GM23338 (cell line): ENCODE data around the gene SLC25A40. TPM values are rescaled to one million over a fixed set of nuclear protein-coding genes. Genes with fewer than 3 reads are reported as not detected.

Experiments used
- ATAC-seq: fragments of 200-7000 bp; cut with Tn5 transposase; 3 replicates; pipeline ENCODE4 v1.9.1; 2020
- DNase-seq: peaks from one replicate; pipeline ENCODE4 v3.0.0-alpha.2; 2015; ENCODE audit warnings: low spot score
- H2AFZ ChIP-seq: fragments of 200-600 bp; sonication (generic); 2 replicates; pipeline ENCODE4 v1.8.0; 2016; ENCODE audit warnings: antibody characterized with exemption, mild to moderate bottlenecking, moderate library complexity
- H3F3A ChIP-seq: fragments of 200-600 bp; sonication (generic); replicated peaks from 2 replicates; pipeline ENCODE4 v1.8.0; 2017; ENCODE audit warnings: antibody characterized with exemption, mixed run types, low read depth
- H3K27ac ChIP-seq: fragments of 200-600 bp; sonication (generic); 2 replicates; pipeline ENCODE4 v1.6.1; 2016; ENCODE audit warnings: low read depth
- H3K27me3 ChIP-seq: fragments of 200-600 bp; sonication (generic); 2 replicates; pipeline ENCODE4 v1.8.0; 2016; ENCODE audit warnings: mild to moderate bottlenecking, mixed run types, moderate library complexity; ENCODE audit not compliant: insufficient read depth
- H3K36me3 ChIP-seq: fragments of 200-600 bp; sonication (generic); 2 replicates; pipeline ENCODE4 v1.8.0; 2016; ENCODE audit warnings: mild to moderate bottlenecking; ENCODE audit not compliant: insufficient read depth
- H3K4me1 ChIP-seq: fragments of 200-600 bp; sonication (generic); 2 replicates; pipeline ENCODE4 v1.8.0; 2016; ENCODE audit warnings: mild to moderate bottlenecking, moderate library complexity; ENCODE audit not compliant: insufficient read depth
- H3K4me2 ChIP-seq: fragments of 200-600 bp; sonication (generic); 2 replicates; pipeline ENCODE4 v1.7.1; 2017; ENCODE audit warnings: mixed run types
- H3K4me3 ChIP-seq: fragments of 200-600 bp; sonication (generic); 2 replicates; pipeline ENCODE4 v1.6.1; 2016; ENCODE audit warnings: mixed run types
- H3K79me2 ChIP-seq: fragments of 200-600 bp; sonication (generic); replicated peaks from 2 replicates; pipeline ENCODE4 v1.8.0; 2017; ENCODE audit warnings: mild to moderate bottlenecking; ENCODE audit not compliant: insufficient read depth
- H3K9me2 ChIP-seq: fragments of 200-600 bp; sonication (generic); 2 replicates; pipeline ENCODE4 v1.8.0; 2017; ENCODE audit not compliant: insufficient read depth
- H4K20me1 ChIP-seq: fragments of 200-600 bp; sonication (generic); replicated peaks from 2 replicates; pipeline ENCODE4 v1.8.0; 2017; ENCODE audit warnings: mild to moderate bottlenecking; ENCODE audit not compliant: insufficient read depth
- H3K27ac Mint-ChIP-seq: 2 replicates; pipeline ENCODE4 v1.8.0; 2020; ENCODE audit warnings: inconsistent platforms, mild to moderate bottlenecking, moderate library complexity, mixed read lengths
- H3K27me3 Mint-ChIP-seq: 3 replicates; pipeline ENCODE4 v1.8.0; 2022; ENCODE audit warnings: low read depth, mild to moderate bottlenecking, moderate library complexity, mixed read lengths, inconsistent platforms; ENCODE audit not compliant: insufficient read depth, poor library complexity
- H3K36me3 Mint-ChIP-seq: 3 replicates; pipeline ENCODE4 v1.8.0; 2021; ENCODE audit warnings: low read depth, mild to moderate bottlenecking, inconsistent platforms, moderate library complexity, mixed read lengths
- H3K4me1 Mint-ChIP-seq: 3 replicates; pipeline ENCODE4 v1.8.0; 2020; ENCODE audit warnings: mild to moderate bottlenecking, inconsistent platforms, mixed read lengths
- H3K4me3 Mint-ChIP-seq: 3 replicates; pipeline ENCODE4 v1.8.0; 2021; ENCODE audit warnings: moderate library complexity, mild to moderate bottlenecking, inconsistent platforms, mixed read lengths
- H3K9me3 Mint-ChIP-seq: 3 replicates; pipeline ENCODE4 v1.8.0; 2020; ENCODE audit warnings: moderate library complexity, mild to moderate bottlenecking, inconsistent platforms, mixed read lengths
- EZH2 ChIP-seq: fragments of 200-600 bp; sonication (generic); IDR thresholded peaks from one replicate; pipeline ENCODE4 v1.8.0; 2017; ENCODE audit warnings: antibody characterized with exemption, mild to moderate bottlenecking, low read depth; ENCODE audit not compliant: unreplicated experiment
- JUNB ChIP-seq: IDR thresholded peaks from one replicate; pipeline ENCODE4 v1.6.1; 2016; ENCODE audit warnings: antibody characterized with exemption; ENCODE audit not compliant: unreplicated experiment
- POLR2AphosphoS5 ChIP-seq: IDR thresholded peaks from 2 replicates; pipeline ENCODE4 v1.6.1; 2016; ENCODE audit warnings: antibody characterized with exemption, low read depth
- STAT1 ChIP-seq: IDR thresholded peaks from one replicate; pipeline ENCODE4 v1.6.1; 2016; ENCODE audit warnings: antibody characterized with exemption; ENCODE audit not compliant: unreplicated experiment
- ZNF114 ChIP-seq: fragments of 250-450 bp; sonication (Bioruptor Pico); IDR thresholded peaks from 2 replicates; pipeline ENCODE4 v1.5.0; 2020; ENCODE audit warnings: mild to moderate bottlenecking, moderate library complexity
- ZNF462 ChIP-seq: fragments of 250-450 bp; sonication (Bioruptor Pico); IDR thresholded peaks from 2 replicates; pipeline ENCODE4 v1.5.0; 2020; ENCODE audit warnings: mild to moderate bottlenecking, moderate library complexity
- polyA plus RNA-seq: library from polyadenylated mRNA; unstranded; fragments of >200 nt; fragmentation: Nextera tagmentation; extraction: Ambion mirVana; gene quantifications from 2 replicates; pipeline ENCODE4 v1.2.1, GENCODE V29; 2016
- total RNA-seq: library from RNA; depleted of rRNA; stranded (reverse); fragments of >200 nt; shearing (Covaris generic); gene quantifications from 2 replicates; pipeline ENCODE4 v1.2.3, GENCODE V29; 2014
- TF ChIP-seq, protein P1 (sequence below), 2 experiments: fragments of 200-600 bp in 1 of 2; sonication (generic) in 1 of 2; conservative IDR thresholded peaks; 2 replicates each; pipeline versions ENCODE4 v1.5.1 to v1.6.1; 2016 to 2017; ENCODE audit warnings: antibody characterized with exemption in 2 of 2, low read depth in 2 of 2, mild to moderate bottlenecking in 2 of 2, moderate library complexity in 1 of 2

Gene SLC25A40
- total and polyA plus RNA-seq, 2 experiments from 2014 or later: 8.4 to 30.7 TPM

GRCh38 chr7:87872346-87872745 lies 3.8 kb downstream of the SLC25A40 start:
- ATAC-seq (no peak), DNase-seq (no peak)
- Histone ChIP-seq H4K20me1 (0 out of 2 replicates have a peak, but pooled peaks cover 4% of the 10 kb centered on the region), H3K4me3 (no peak overlapping the region), H3K27ac (no peak overlapping the region), H3K79me2 (peaks cover 65% of the 10 kb centered on the region), H3K9me2 (no peaks in the 10 kb centered on the region), H3K4me2 (no peak overlapping the region), H3K27me3 (no peaks in the 10 kb centered on the region), H3F3A (peaks cover 6% of the 10 kb centered on the region; the same call in 1 of the 2 replicates), H3K4me1 (peaks cover 10% of the 10 kb centered on the region), H3K36me3 (0 out of 2 replicates have a peak, but pooled peaks cover 7% of the 10 kb centered on the region), H2AFZ (no peak overlapping the region)
- H3K27me3 Mint-ChIP-seq: peaks cover 3% of the 10 kb centered on the region
- TF ChIP-seq ZNF114 (no peak), EZH2 (no peak), ZNF462 (CRISPR knock-in tag) (no peak), POLR2AphosphoS5 (no peak), STAT1 (no peak), JUNB (no peak)
- TF ChIP-seq, protein P1, sequence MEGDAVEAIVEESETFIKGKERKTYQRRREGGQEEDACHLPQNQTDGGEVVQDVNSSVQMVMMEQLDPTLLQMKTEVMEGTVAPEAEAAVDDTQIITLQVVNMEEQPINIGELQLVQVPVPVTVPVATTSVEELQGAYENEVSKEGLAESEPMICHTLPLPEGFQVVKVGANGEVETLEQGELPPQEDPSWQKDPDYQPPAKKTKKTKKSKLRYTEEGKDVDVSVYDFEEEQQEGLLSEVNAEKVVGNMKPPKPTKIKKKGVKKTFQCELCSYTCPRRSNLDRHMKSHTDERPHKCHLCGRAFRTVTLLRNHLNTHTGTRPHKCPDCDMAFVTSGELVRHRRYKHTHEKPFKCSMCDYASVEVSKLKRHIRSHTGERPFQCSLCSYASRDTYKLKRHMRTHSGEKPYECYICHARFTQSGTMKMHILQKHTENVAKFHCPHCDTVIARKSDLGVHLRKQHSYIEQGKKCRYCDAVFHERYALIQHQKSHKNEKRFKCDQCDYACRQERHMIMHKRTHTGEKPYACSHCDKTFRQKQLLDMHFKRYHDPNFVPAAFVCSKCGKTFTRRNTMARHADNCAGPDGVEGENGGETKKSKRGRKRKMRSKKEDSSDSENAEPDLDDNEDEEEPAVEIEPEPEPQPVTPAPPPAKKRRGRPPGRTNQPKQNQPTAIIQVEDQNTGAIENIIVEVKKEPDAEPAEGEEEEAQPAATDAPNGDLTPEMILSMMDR (conservative IDR thresholded peaks at IDR 0.05; ENCODE audit: low read depth in 2 of 2): no peak
- peaks cover 27% of the 10 kb centered on the region for H3K9me3 Mint-ChIP-seq
- H3K4me1 Mint-ChIP-seq: peaks cover 17% of the 10 kb centered on the region
- H3K4me3 Mint-ChIP-seq: no peak overlapping the region
- peaks cover 57% of the 10 kb centered on the region for H3K36me3 Mint-ChIP-seq
- no peak overlapping the region for H3K27ac Mint-ChIP-seq
